Liver (tissue), 9 donors: Measurements from ENCODE around the gene BRI3BP. TPM values are rescaled to one million over a fixed set of nuclear protein-coding genes. Genes with fewer than 3 reads are reported as not detected.
A peak's percentile ranks its signal among the peaks of the same experiment; 100 is the strongest.
"Not testable (repeated sequence)": the region's sequence is repeated elsewhere in the genome, so short reads cannot be mapped to it uniquely, and the experiment has no call there.

Experiments
- DNase-seq: peaks from one replicate; pipeline ENCODE4 v3.0.0-alpha.2; 2017; ENCODE audit warnings: low spot score
- H3K27ac ChIP-seq, 2 donors: one replicate each; pipeline ENCODE4 v1.7.0; 2013; ENCODE audit warnings: inconsistent platforms in 2 of 2, low read length in 2 of 2, control low read depth in 1 of 2, low read depth in 1 of 2, mild to moderate bottlenecking in 1 of 2
- H3K27me3 ChIP-seq, 4 donors: one replicate each; pipeline versions ENCODE4 v1.6.1 to v1.7.0; 2013; ENCODE audit warnings: low read length in 3 of 4, inconsistent platforms in 1 of 4, mild to moderate bottlenecking in 1 of 4, moderate library complexity in 1 of 4; ENCODE audit not compliant: control insufficient read depth in 4 of 4, insufficient read depth in 4 of 4
- H3K36me3 ChIP-seq, 4 donors: one replicate each; pipeline versions ENCODE4 v1.6.1 to v1.7.0; 2013; ENCODE audit warnings: low read length in 3 of 4, mild to moderate bottlenecking in 3 of 4, low read depth in 1 of 4, moderate library complexity in 1 of 4; ENCODE audit not compliant: control insufficient read depth in 4 of 4, insufficient read depth in 3 of 4
- H3K4me1 ChIP-seq, 4 donors: one replicate each; pipeline versions ENCODE4 v1.6.1 to v1.7.0; 2013; ENCODE audit warnings: low read length in 3 of 4, mild to moderate bottlenecking in 3 of 4, moderate library complexity in 1 of 4; ENCODE audit not compliant: control insufficient read depth in 4 of 4, insufficient read depth in 4 of 4
- H3K4me3 ChIP-seq, 3 donors: one replicate each; pipeline versions ENCODE4 v1.6.1 to v1.7.0; 2013; ENCODE audit warnings: low read length in 3 of 3, control low read depth in 1 of 3, low read depth in 1 of 3, mild to moderate bottlenecking in 1 of 3
- H3K9ac ChIP-seq, 2 donors: one replicate each; pipeline ENCODE4 v1.7.0; 2013; ENCODE audit warnings: low read length in 2 of 2, mild to moderate bottlenecking in 2 of 2, moderate library complexity in 2 of 2, control low read depth in 1 of 2, low read depth in 1 of 2
- H3K9me3 ChIP-seq, 4 donors: one replicate each; pipeline versions ENCODE4 v1.6.1 to v1.7.0; 2013; ENCODE audit warnings: low read length in 3 of 4; ENCODE audit not compliant: control insufficient read depth in 4 of 4
- ATF3 ChIP-seq: IDR thresholded peaks from 2 replicates; pipeline ENCODE4 v1.6.1; 2016; ENCODE audit warnings: antibody characterized with exemption
- CTCF ChIP-seq: fragments of 150-350 bp; IDR thresholded peaks from 2 replicates; pipeline ENCODE4 v1.5.1; 2017; ENCODE audit warnings: improper control_type of control experiment, low read depth, low read length; ENCODE audit not compliant: missing input control
- EGR1 ChIP-seq, 2 donors: IDR thresholded peaks; 2 replicates each; pipeline ENCODE4 v1.6.1; 2016 to 2018; ENCODE audit warnings: antibody characterized with exemption in 2 of 2, low read depth in 2 of 2
- FOXA1 ChIP-seq: IDR thresholded peaks from 2 replicates; pipeline ENCODE4 v1.6.1; 2016; ENCODE audit warnings: antibody characterized with exemption
- FOXA2 ChIP-seq: IDR thresholded peaks from 2 replicates; pipeline ENCODE4 v1.6.1; 2016; ENCODE audit warnings: antibody characterized with exemption
- GABPA ChIP-seq, 2 donors: IDR thresholded peaks in 1 of 2; conservative IDR thresholded peaks in 1 of 2; 2 replicates each; pipeline ENCODE4 v1.6.1; 2016; ENCODE audit warnings: antibody characterized with exemption in 2 of 2, mild to moderate bottlenecking in 1 of 2, moderate library complexity in 1 of 2
- HNF4A ChIP-seq, 2 donors: conservative IDR thresholded peaks; 2 replicates each; pipeline ENCODE4 v1.6.1; 2016; ENCODE audit warnings: antibody characterized with exemption in 2 of 2, mild to moderate bottlenecking in 2 of 2
- HNF4G ChIP-seq: IDR thresholded peaks from 2 replicates; pipeline ENCODE4 v1.6.1; 2016; ENCODE audit warnings: antibody characterized with exemption
- JUND ChIP-seq, 2 donors: IDR thresholded peaks; 2 replicates each; pipeline ENCODE4 v1.6.1; 2016; ENCODE audit warnings: antibody characterized with exemption in 2 of 2
- MAX ChIP-seq: IDR thresholded peaks from 2 replicates; pipeline ENCODE4 v1.6.1; 2016; ENCODE audit warnings: antibody characterized with exemption
- NR2F2 ChIP-seq: IDR thresholded peaks from 2 replicates; pipeline ENCODE4 v1.6.1; 2016; ENCODE audit warnings: antibody characterized with exemption
- RAD21 ChIP-seq, 2 donors: IDR thresholded peaks; 2 replicates each; pipeline ENCODE4 v1.6.1; 2016; ENCODE audit warnings: antibody characterized with exemption in 2 of 2, mild to moderate bottlenecking in 2 of 2
- RXRA ChIP-seq, 2 donors: IDR thresholded peaks; 2 replicates each; pipeline ENCODE4 v1.6.1; 2017 to 2018; ENCODE audit warnings: antibody characterized with exemption in 2 of 2, mild to moderate bottlenecking in 1 of 2
- SP1 ChIP-seq: IDR thresholded peaks from 2 replicates; pipeline ENCODE4 v1.6.1; 2018; ENCODE audit warnings: antibody characterized with exemption, mild to moderate bottlenecking
- ZBTB33 ChIP-seq: IDR thresholded peaks from 2 replicates; pipeline ENCODE4 v1.6.1; 2016; ENCODE audit warnings: antibody characterized with exemption
- WGBS: extraction: QIAGEN DNeasy Blood & Tissue Kit; methylation state at CpG from one replicate; pipeline ENCODE4 v1.1.7; 2013; 5-methylcytosine and 5-hydroxymethylcytosine counted together
- polyA plus RNA-seq, 2 donors: library from polyadenylated mRNA; stranded (reverse) in 1 of 2; unstranded in 1 of 2; fragments of 200-250 nt in 1 of 2; fragments of >200 nt in 1 of 2; fragmentation: Nextera tagmentation in 1 of 2; extraction: Ambion mirVana in 1 of 2; gene quantifications; one replicate each; pipeline versions ENCODE4 v1.2.1 to v1.2.3, GENCODE V29; 2013 to 2015
- total RNA-seq, 2 donors: library from RNA; depleted of rRNA; stranded (reverse); fragments of >200 nt; gene quantifications; one replicate each; pipeline ENCODE4 v1.2.3, GENCODE V29; 2014
- donor health status: healthy.
- donor health status: healthy.
- donor health status: healthy.
- donor health status: healthy.
- donor health status: healthy.

Gene BRI3BP
- total and polyA plus RNA-seq, 4 donors = 2.4 to 15.3 (median 4.7) TPM

DNA sequence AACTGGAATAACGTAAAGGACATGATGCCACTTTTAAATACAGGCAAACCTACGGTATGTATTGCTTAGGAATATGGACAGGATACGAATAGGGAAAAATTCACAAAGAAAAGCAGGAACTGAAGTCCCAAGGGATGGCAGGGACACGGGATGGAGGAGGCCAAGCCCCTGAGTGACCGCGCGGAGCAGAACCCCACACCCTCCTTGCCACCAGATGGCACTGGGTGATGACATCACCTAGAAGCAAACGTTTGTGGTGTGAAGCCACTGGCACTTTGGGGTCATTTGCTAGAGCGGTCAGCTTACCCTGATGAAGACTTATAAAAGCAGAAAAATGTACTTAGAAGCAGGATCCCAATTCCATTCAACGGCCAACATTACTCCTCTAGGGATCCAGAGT lies 13.9 kb upstream of the BRI3BP start:
- Histone ChIP-seq H3K9ac (no peak overlapping the region), H3K4me1 (no peaks in the 10 kb centered on the region), H3K27ac (no peak overlapping the region), H3K27me3 (no peaks in the 10 kb centered on the region), H3K9me3 (no peaks in the 10 kb centered on the region), H3K36me3 (peaks cover 23 to 67% (median 27%) of the 10 kb centered on the region in 4 donors), H3K4me3 (no peak overlapping the region)
- WGBS = 89% methylated on average over 10 of the region's 10 CpGs
- TF ChIP-seq SP1 (no peak), FOXA2 (no peak)
- DNase-seq = no peak

DNA sequence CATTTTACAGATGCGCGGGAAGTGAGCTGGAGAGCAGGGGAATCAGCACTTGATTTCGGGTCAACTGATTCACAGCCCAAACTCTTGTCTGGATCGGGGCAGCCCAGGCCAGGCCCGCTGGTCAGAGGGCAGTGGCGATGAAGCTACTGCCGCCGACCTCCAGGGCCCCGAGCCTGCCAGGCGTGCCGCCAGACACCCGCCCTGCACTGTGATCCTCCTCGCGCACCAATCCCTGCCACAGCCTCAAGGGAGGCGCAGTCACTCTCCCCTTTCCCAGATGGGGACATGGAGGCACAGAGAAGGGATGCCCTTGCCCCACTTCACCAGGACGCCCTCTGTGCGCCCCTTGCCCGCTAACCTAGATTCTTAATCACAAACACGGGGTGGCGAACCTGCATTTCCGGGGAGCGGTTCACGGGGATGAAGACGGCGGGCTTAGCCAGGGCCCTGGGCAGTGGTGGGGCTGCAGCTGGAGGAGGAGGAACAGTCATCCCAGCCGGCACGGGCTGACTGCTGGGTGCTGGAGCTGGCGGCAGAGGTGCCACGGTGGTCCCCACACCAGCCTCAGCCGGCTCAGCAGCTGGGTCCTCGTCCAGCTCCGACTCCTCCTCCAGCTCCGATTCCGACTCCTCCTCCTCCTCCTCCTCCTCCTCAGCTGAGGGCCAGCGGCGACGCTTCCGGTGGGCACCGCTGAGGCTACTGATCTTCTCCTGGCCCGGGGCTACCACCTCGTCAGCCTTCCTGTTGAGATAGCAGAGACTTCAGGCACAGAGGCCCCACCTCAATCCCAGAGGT lies 13.2 kb upstream of the BRI3BP start:
- Histone ChIP-seq H3K9ac (no peak overlapping the region), H3K4me3 (no peak overlapping the region), H3K27me3 (no peaks in the 10 kb centered on the region), H3K36me3 (peaks cover 18 to 64% (median 25%) of the 10 kb centered on the region in 4 donors), H3K27ac (no peak overlapping the region), H3K4me1 (no peaks in the 10 kb centered on the region), H3K9me3 (no peaks in the 10 kb centered on the region)
- TF ChIP-seq RXRA (IDR thresholded peaks at IDR 0.05) (no peak), JUND (IDR thresholded peaks at IDR 0.05) (no peak)
- WGBS = 96% methylated on average over 41 of the region's 41 CpGs
- DNase-seq = no peak

DNA sequence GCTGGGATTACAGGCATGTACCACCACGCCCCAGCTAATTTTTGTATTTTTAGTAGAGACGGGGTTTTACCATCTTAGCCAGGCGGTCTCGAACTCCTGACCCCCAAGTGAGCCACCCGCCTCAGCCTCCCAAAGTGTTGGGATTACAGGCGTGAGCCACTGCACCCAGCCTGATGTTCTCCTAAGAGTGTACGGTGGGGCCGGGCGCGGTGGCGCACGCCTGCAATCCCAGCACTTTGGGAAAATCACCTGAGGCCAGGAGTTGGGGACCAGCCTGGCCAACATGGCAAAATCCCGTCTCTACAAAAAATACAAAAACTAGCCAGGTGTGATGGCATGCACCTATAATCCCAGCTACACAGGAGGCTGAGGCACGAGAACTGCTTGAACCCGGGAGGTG lies 6.6 kb upstream of the BRI3BP start:
- peaks cover 0 to 15% (median 7%) of the 10 kb centered on the region in 4 donors for H3K36me3 ChIP-seq
- not testable (repeated sequence) for H3K9ac ChIP-seq, DNase-seq, H3K4me1 ChIP-seq, H3K9me3 ChIP-seq, H3K27ac ChIP-seq, H3K4me3 ChIP-seq, H3K27me3 ChIP-seq
- 94% methylated on average over 15 of the region's 15 CpGs for WGBS

GRCh38 chr12:124992874-124993625 lies 395 bp upstream of the BRI3BP start:
- peaks cover 5 to 25% (median 17%) of the 10 kb centered on the region in 4 donors for H3K4me1 ChIP-seq
- TF ChIP-seq JUND (IDR thresholded peaks at IDR 0.05) (no peak), GABPA (IDR thresholded peaks at IDR 0.05 in 1 of 2, conservative IDR thresholded peaks at IDR 0.05 in 1 of 2) (peak in 1 of 2 donors; percentile 24), NR2F2 (no peak), HNF4G (no peak), MAX (no peak), CTCF (peak; percentile 32), EGR1 (IDR thresholded peaks at IDR 0.05; ENCODE audit: low read depth in 2 of 2) (no peak), FOXA1 (no peak), ZBTB33 (no peak), ATF3 (no peak), RXRA (IDR thresholded peaks at IDR 0.05) (peak in 1 of 2 donors; percentile 19), HNF4A (conservative IDR thresholded peaks at IDR 0.05) (peak in 1 of 2 donors; percentile 23), SP1 (peak; percentile 31), RAD21 (IDR thresholded peaks at IDR 0.05) (peak in 1 of 2 donors; percentile 25)

More at GRCh38 chr12:124992874-124993625, 395 bp upstream of the BRI3BP start:
- Histone ChIP-seq H3K36me3 (no peaks in the 10 kb centered on the region), H3K4me3 (peak overlapping the region; percentile 20 to 94 (median 61)), H3K27me3 (no peaks in the 10 kb centered on the region), H3K27ac (peak overlapping the region in 1 of 2 donors; percentile 32), H3K9ac (peak overlapping the region in 1 of 2 donors; percentile 52), H3K9me3 (no peaks in the 10 kb centered on the region)
- WGBS = under 1% methylated on average over 35 of the region's 35 CpGs
- DNase-seq = peak; percentile 62
